ENCODE results near the gene SUCO. TPM values are rescaled to one million over a fixed set of nuclear protein-coding genes. Genes with fewer than 3 reads are reported as not detected.
"Not testable (repeated sequence)": the region's sequence is repeated elsewhere in the genome, so short reads cannot be mapped to it uniquely, and the experiment has no call there.

SUCO gene
- total RNA-seq, 2 experiments from 2014 or later = 22.9 to 42.3 TPM

- intact Hi-C loops (cut with micrococcal nuclease; ENCODE audit: unreplicated experiment) = no loop called here
- BruUV-seq (replicated peaks) = no TSS peak
- Histone ChIP-seq H3K79me2 (ENCODE audit: insufficient read depth, low read depth, low read length) (no peaks in the 10 kb centered on the region), H3K36me3 (ENCODE audit: insufficient read depth, low read length) (peaks cover 7% of the 10 kb centered on the region; the same call in 1 of the 2 replicates), H3K4me2 (ENCODE audit: low read length) (no peak overlapping the region), H2AFZ (ENCODE audit: low read length) (no peak overlapping the region), H3K27ac (ENCODE audit: low read depth, low read length, poor library complexity, severe bottlenecking) (no peak overlapping the region), H4K20me1 (ENCODE audit: insufficient read depth, low read length) (no peaks in the 10 kb centered on the region), H3K9me2 (ENCODE audit: insufficient read depth, low read length) (no peaks in the 10 kb centered on the region), H3K9me3 (ENCODE audit: low read length) (0 out of 2 replicates have a peak, but pooled peaks cover 5% of the 10 kb centered on the region), H3K4me1 (ENCODE audit: insufficient read depth, low read length, poor library complexity, severe bottlenecking) (no peaks in the 10 kb centered on the region), H3K4me3 (ENCODE audit: low read depth, low read length, poor library complexity, severe bottlenecking) (no peak overlapping the region)
- no peak for DNase-seq (ENCODE audit: low spot score)
- ChIA-PET CTCF (ENCODE audit: unreplicated experiment) (no interaction called here), POLR2A (no interaction called here)
- TF ChIP-seq CTCF (conservative IDR thresholded peaks at IDR 0.05; ENCODE audit: low read length) (no peak), EZH2phosphoT487 (IDR thresholded peaks at IDR 0.05; ENCODE audit: borderline replicate concordance, low read depth, low read length) (no peak)
Measured at GRCh38 chr1:172616195-172616594, 83.2 kb downstream of the SUCO start.

DNA sequence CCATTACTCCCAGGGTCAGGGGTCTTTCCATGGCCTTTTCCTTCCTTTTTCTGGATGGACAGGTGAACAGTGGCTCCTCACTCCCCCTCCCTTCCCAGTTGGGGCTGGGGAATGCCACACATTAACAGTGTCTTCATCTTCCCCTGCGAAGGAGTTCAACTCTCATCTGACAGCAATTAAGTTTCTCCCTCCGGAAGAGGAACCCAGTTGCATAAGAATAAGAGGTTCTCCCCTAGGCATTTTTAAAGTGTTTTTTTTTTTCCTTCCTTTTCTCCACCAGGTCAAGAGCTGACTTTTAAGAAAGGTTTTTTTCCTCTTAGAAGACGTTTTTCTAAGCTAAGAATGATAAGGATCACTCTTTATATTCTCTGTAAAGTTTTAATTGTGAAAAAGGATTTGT is 83.7 kb downstream of the SUCO start:
- Histone ChIP-seq H3K36me3 (ENCODE audit: insufficient read depth, low read length) (peaks cover 2% of the 10 kb centered on the region; the same call in 1 of the 2 replicates), H3K9me3 (ENCODE audit: low read length) (0 out of 2 replicates have a peak, but pooled peaks cover 5% of the 10 kb centered on the region), H3K9me2 (ENCODE audit: insufficient read depth, low read length) (no peaks in the 10 kb centered on the region), H3K79me2 (ENCODE audit: insufficient read depth, low read depth, low read length) (no peaks in the 10 kb centered on the region), H2AFZ (ENCODE audit: low read length) (no peak overlapping the region), H4K20me1 (ENCODE audit: insufficient read depth, low read length) (no peaks in the 10 kb centered on the region), H3K4me3 (ENCODE audit: low read depth, low read length, poor library complexity, severe bottlenecking) (no peak overlapping the region), H3K4me1 (ENCODE audit: insufficient read depth, low read length, poor library complexity, severe bottlenecking) (no peaks in the 10 kb centered on the region), H3K27ac (ENCODE audit: low read depth, low read length, poor library complexity, severe bottlenecking) (no peak overlapping the region), H3K4me2 (ENCODE audit: low read length) (no peak overlapping the region)
- ChIA-PET CTCF (ENCODE audit: unreplicated experiment) (no interaction called here), POLR2A (interaction anchor here (0.7 kb wide), 1 partner anchor 258 kb away, joined by 4 read pairs; no protein-coding TSS in a partner anchor)
- no peak for DNase-seq (ENCODE audit: low spot score)
- TF ChIP-seq EZH2phosphoT487 (IDR thresholded peaks at IDR 0.05; ENCODE audit: borderline replicate concordance, low read depth, low read length) = no peak
- TF ChIP-seq CTCF (conservative IDR thresholded peaks at IDR 0.05; ENCODE audit: low read length) = no peak
- intact Hi-C loops (cut with micrococcal nuclease; ENCODE audit: unreplicated experiment) = no loop called here
- no TSS peak for BruUV-seq (replicated peaks)

DNA sequence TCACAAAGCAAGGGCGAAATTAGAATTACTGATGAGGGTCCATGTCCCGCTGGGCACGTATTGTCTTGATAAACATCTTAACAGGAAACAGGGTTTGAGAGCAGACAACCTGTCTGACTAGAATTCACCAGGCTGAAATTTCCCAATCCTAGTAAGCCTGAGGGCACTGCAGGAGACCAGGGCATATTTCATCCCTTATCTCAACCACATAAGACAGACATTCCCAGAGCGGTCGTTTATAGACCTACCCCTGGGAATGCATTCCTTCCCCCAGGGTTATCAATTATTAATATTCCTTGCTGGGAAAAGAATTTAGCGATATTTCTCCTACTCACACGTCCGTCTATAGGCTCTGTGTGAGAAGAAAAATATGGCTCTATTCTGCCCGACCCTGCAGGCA is 87.7 kb downstream of the SUCO start:
- H3K79me2 ChIP-seq (ENCODE audit: insufficient read depth, low read depth, low read length); intact Hi-C loops (cut with micrococcal nuclease; ENCODE audit: unreplicated experiment); H3K9me2 ChIP-seq (ENCODE audit: insufficient read depth, low read length); CTCF ChIA-PET (ENCODE audit: unreplicated experiment); H3K36me3 ChIP-seq (ENCODE audit: insufficient read depth, low read length); H3K4me3 ChIP-seq (ENCODE audit: low read depth, low read length, poor library complexity, severe bottlenecking); H3K4me2 ChIP-seq (ENCODE audit: low read length); H3K27ac ChIP-seq (ENCODE audit: low read depth, low read length, poor library complexity, severe bottlenecking); BruUV-seq (replicated peaks); H4K20me1 ChIP-seq (ENCODE audit: insufficient read depth, low read length); DNase-seq (ENCODE audit: low spot score); POLR2A ChIA-PET; H2AFZ ChIP-seq (ENCODE audit: low read length); H3K4me1 ChIP-seq (ENCODE audit: insufficient read depth, low read length, poor library complexity, severe bottlenecking); H3K9me3 ChIP-seq (ENCODE audit: low read length): not testable (repeated sequence)

Data from OCI-LY7 (cell line).